HG03442 (cell line): ENCODE measurements around the gene C1RL.
"Not testable (repeated sequence)": the region's sequence is repeated elsewhere in the genome, so short reads cannot be mapped to it uniquely, and the experiment has no call there.

Source experiments
- ATAC-seq: cut with Tn5 transposase; IDR thresholded peaks from one replicate; pipeline ENCODE4 v1.9.1; 2021; ENCODE audit warnings: mild to moderate bottlenecking, moderate library complexity; ENCODE audit not compliant: unreplicated experiment

The C1RL gene

GRCh38 chr12:7116196-7116595 lies 7.2 kb upstream of the C1RL start:
- no peak for ATAC-seq

GRCh38 chr12:7114851-7115250 lies 5.8 kb upstream of the C1RL start:
- no peak for ATAC-seq

- no peak for ATAC-seq
Observed at GRCh38 chr12:7114008-7114407, 5.0 kb upstream of the C1RL start.

GRCh38 chr12:7113389-7113871 lies 4.4 kb upstream of the C1RL start:
- no peak for ATAC-seq

- ATAC-seq, result no peak
Observed at GRCh38 chr12:7112041-7112440, 3.0 kb upstream of the C1RL start.

GRCh38 chr12:7110661-7111060 lies 1.6 kb upstream of the C1RL start:
- ATAC-seq, result no peak

GRCh38 chr12:7109572-7109920 lies 532 bp upstream of the C1RL start:
- no peak for ATAC-seq

GRCh38 chr12:7108003-7108795 lies 815 bp downstream of the C1RL start:
- peak; percentile 83 for ATAC-seq

GRCh38 chr12:7107636-7108002 lies 1.4 kb downstream of the C1RL start:
- ATAC-seq, result no peak

GRCh38 chr12:7107181-7107580 lies 1.8 kb downstream of the C1RL start:
- not testable (repeated sequence) for ATAC-seq

- no peak for ATAC-seq
Observed at GRCh38 chr12:7106082-7106481, 2.9 kb downstream of the C1RL start.

- no peak for ATAC-seq
Observed at GRCh38 chr12:7103837-7104584, 5.0 kb downstream of the C1RL start.

GRCh38 chr12:7102582-7102981 lies 6.4 kb downstream of the C1RL start:
- no peak for ATAC-seq

GRCh38 chr12:7101694-7102131 lies 7.3 kb downstream of the C1RL start:
- ATAC-seq, result no peak

GRCh38 chr12:7101047-7101693 lies 7.8 kb downstream of the C1RL start:
- ATAC-seq, result no peak

GRCh38 chr12:7100239-7100638 lies 8.8 kb downstream of the C1RL start:
- ATAC-seq, result no peak

- ATAC-seq, result no peak
Observed at GRCh38 chr12:7099290-7099996, 9.6 kb downstream of the C1RL start.

GRCh38 chr12:7096979-7097378 lies 12.0 kb downstream of the C1RL start:
- ATAC-seq, result no peak

- no peak for ATAC-seq
Observed at GRCh38 chr12:7096006-7096932, 12.7 kb downstream of the C1RL start.

GRCh38 chr12:7093892-7094291 lies 15.1 kb downstream of the C1RL start:
- ATAC-seq, result no peak
